ENCODE measurements around the gene HOXD10. TPM values are rescaled to one million over a fixed set of nuclear protein-coding genes. Genes with fewer than 3 reads are reported as not detected.

HOXD10 gene
- polyA plus RNA-seq, 1 experiment = not detected

DNA sequence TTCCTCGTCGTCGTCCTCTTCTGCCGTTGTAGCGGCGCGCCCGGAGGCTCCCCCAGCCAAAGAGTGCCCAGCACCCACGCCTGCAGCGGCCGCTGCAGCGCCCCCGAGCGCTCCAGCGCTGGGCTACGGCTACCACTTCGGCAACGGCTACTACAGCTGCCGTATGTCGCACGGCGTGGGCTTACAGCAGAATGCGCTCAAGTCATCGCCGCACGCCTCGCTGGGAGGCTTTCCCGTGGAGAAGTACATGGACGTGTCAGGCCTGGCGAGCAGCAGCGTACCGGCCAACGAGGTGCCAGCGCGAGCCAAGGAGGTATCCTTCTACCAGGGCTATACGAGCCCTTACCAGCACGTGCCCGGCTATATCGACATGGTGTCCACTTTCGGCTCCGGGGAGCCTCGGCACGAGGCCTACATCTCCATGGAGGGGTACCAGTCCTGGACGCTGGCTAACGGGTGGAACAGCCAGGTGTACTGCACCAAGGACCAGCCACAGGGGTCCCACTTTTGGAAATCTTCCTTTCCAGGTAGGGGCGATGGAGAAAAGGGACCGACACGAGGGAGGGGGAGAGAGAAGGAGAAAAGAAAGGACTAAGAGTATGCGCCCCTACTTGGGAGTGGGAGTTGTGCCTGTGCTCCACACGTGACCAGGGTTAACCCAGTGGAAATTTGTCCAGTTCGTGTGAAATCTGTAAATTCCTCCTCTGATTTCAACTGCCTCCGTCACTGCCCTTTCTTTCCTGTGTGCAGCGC, 23.3 kb upstream of the HOXD10 start:
- Histone ChIP-seq H3K9me3 (ENCODE audit: control insufficient read depth, insufficient read depth, low read length) (peaks cover 8% of the 10 kb centered on the region; the same call in 1 of the 2 replicates), H3K4me3 (ENCODE audit: low read depth, low read length) (no peak overlapping the region), H3K27me3 (ENCODE audit: control insufficient read depth, insufficient read depth, low read length) (peaks cover 79% of the 10 kb centered on the region), H3K27ac (ENCODE audit: low read depth, low read length) (no peak overlapping the region)
- POLR2A ChIA-PET = no interaction called here
- DNase-seq (ENCODE audit: low read depth, low spot score) = no peak
- CTCF ChIA-PET = interaction anchor here (1.0 to 6.3 kb wide), 4 partner anchors 404 to 842 kb away, joined by 3 to 135 read pairs (median 23); no protein-coding TSS in a partner anchor
- TF ChIP-seq, protein P1, sequence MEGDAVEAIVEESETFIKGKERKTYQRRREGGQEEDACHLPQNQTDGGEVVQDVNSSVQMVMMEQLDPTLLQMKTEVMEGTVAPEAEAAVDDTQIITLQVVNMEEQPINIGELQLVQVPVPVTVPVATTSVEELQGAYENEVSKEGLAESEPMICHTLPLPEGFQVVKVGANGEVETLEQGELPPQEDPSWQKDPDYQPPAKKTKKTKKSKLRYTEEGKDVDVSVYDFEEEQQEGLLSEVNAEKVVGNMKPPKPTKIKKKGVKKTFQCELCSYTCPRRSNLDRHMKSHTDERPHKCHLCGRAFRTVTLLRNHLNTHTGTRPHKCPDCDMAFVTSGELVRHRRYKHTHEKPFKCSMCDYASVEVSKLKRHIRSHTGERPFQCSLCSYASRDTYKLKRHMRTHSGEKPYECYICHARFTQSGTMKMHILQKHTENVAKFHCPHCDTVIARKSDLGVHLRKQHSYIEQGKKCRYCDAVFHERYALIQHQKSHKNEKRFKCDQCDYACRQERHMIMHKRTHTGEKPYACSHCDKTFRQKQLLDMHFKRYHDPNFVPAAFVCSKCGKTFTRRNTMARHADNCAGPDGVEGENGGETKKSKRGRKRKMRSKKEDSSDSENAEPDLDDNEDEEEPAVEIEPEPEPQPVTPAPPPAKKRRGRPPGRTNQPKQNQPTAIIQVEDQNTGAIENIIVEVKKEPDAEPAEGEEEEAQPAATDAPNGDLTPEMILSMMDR (IDR thresholded peaks at IDR 0.05; ENCODE audit: low read depth, low read length) = no peak

DNA sequence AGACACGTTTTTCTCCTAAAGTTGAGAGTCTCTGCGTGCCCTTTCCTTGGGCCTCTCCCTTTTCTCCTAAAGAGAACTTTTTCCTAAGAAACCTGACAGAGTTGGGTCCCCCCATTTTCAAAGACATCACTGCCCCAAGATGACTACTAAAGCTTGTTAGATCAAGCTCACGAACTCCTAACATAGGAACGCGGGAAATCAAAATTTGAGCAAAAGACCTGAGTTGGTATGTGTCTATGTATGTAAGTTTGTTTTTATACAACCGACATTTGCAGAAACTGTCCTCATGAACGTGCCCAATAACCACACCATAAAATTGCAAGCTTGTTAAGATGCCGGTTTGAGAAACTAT, 22.7 kb upstream of the HOXD10 start:
- Histone ChIP-seq H3K4me3 (ENCODE audit: low read depth, low read length) (no peak overlapping the region), H3K9me3 (ENCODE audit: control insufficient read depth, insufficient read depth, low read length) (peaks cover 8% of the 10 kb centered on the region; the same call in 1 of the 2 replicates), H3K27ac (ENCODE audit: low read depth, low read length) (no peak overlapping the region), H3K27me3 (ENCODE audit: control insufficient read depth, insufficient read depth, low read length) (peaks cover 79% of the 10 kb centered on the region)
- ChIA-PET CTCF (interaction anchor here (1.0 to 6.3 kb wide), 3 partner anchors 405 to 843 kb away, joined by 3 to 135 read pairs (median 43); no protein-coding TSS in a partner anchor), POLR2A (no interaction called here)
- TF ChIP-seq, protein P1 (IDR thresholded peaks at IDR 0.05; ENCODE audit: low read depth, low read length) = no peak
- no peak for DNase-seq (ENCODE audit: low read depth, low spot score)

DNA sequence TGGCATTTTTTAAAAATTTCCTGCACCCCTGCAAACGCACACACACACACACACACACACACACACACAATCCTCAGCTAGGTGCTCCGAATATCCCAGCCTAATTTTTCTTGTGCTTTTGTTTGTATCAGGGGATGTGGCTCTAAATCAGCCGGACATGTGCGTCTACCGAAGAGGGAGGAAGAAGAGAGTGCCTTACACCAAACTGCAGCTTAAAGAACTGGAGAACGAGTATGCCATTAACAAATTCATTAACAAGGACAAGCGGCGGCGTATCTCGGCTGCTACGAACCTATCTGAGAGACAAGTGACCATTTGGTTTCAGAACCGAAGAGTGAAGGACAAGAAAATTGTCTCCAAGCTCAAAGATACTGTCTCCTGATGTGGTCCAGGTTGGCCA, 22.2 kb upstream of the HOXD10 start:
- peaks cover 8% of the 10 kb centered on the region; the same call in 1 of the 2 replicates for H3K9me3 ChIP-seq (ENCODE audit: control insufficient read depth, insufficient read depth, low read length)
- no peak for DNase-seq (ENCODE audit: low read depth, low spot score)
- ChIA-PET CTCF (interaction anchor here (0.6 to 6.3 kb wide), 4 partner anchors 405 to 927 kb away, joined by 3 to 135 read pairs (median 24); no protein-coding TSS in a partner anchor), POLR2A (no interaction called here)
- peaks cover 83% of the 10 kb centered on the region for H3K27me3 ChIP-seq (ENCODE audit: control insufficient read depth, insufficient read depth, low read length)
- no peak overlapping the region for H3K27ac ChIP-seq (ENCODE audit: low read depth, low read length)
- TF ChIP-seq, protein P1 (IDR thresholded peaks at IDR 0.05; ENCODE audit: low read depth, low read length) = no peak
- no peak overlapping the region for H3K4me3 ChIP-seq (ENCODE audit: low read depth, low read length)

DNA sequence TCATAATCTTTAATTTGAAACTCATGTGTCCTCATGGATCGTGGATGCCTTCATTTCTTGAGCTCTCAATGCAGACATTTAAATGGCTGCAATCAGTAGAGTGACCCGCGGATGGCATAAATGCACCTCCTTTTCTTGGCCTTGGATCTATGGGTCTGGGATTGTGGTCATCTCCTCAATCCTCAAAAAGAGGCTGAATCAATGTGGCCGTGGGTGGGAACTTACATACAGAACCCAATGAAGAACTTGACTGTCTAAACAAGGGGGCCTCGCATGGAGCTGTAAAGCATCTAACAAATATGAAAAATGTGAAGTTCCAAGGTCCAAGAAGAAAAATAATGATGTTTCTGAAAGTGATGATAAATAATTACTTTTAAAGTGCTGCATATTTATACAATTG, 21.2 kb upstream of the HOXD10 start:
- peaks cover 93% of the 10 kb centered on the region for H3K27me3 ChIP-seq (ENCODE audit: control insufficient read depth, insufficient read depth, low read length)
- ChIA-PET POLR2A (no interaction called here), CTCF (interaction anchor here (0.6 to 6.3 kb wide), 7 partner anchors 11 to 845 kb away, joined by 3 to 135 read pairs (median 8); no protein-coding TSS in a partner anchor)
- H3K4me3 ChIP-seq (ENCODE audit: low read depth, low read length) = no peak overlapping the region
- TF ChIP-seq, protein P1 (IDR thresholded peaks at IDR 0.05; ENCODE audit: low read depth, low read length) = no peak
- no peak for DNase-seq (ENCODE audit: low read depth, low spot score)
- H3K27ac ChIP-seq (ENCODE audit: low read depth, low read length) = no peak overlapping the region
- peaks cover 14% of the 10 kb centered on the region; the same call in 1 of the 2 replicates for H3K9me3 ChIP-seq (ENCODE audit: control insufficient read depth, insufficient read depth, low read length)
